CD14-positive monocyte (primary cell): ENCODE measurements around the gene LRTM2. TPM values are rescaled to one million over a fixed set of nuclear protein-coding genes. Genes with fewer than 3 reads are reported as not detected.

Source experiments
- DNase-seq, 3 donors: peaks; one replicate each; pipeline ENCODE4 v3.0.0-alpha.2; 2011 to 2022
- H2AFZ ChIP-seq: 2 replicates; pipeline ENCODE4 v1.6.0; 2012; ENCODE audit warnings: mild to moderate bottlenecking, low read depth, low read length, inconsistent platforms; ENCODE audit not compliant: insufficient read depth, poor library complexity, severe bottlenecking
- H3K27ac ChIP-seq, 2 donors: 1 replicate in 1 of 2; 2 replicates in 1 of 2; pipeline ENCODE4 v1.5.1; 2012 to 2013; ENCODE audit warnings: low read length in 2 of 2, control low read depth in 1 of 2, inconsistent platforms in 1 of 2, low read depth in 1 of 2, mild to moderate bottlenecking in 1 of 2
- H3K27me3 ChIP-seq, 2 donors: one replicate each; pipeline versions ENCODE4 v1.6.0 to v1.6.1; 2011 to 2013; ENCODE audit warnings: low read length in 2 of 2; ENCODE audit not compliant: control insufficient read depth in 2 of 2, insufficient read depth in 2 of 2
- H3K36me3 ChIP-seq, 2 donors: replicated peaks in 1 of 2; 1 replicate in 1 of 2; 2 replicates in 1 of 2; pipeline versions ENCODE4 v1.5.1 to v1.6.1; 2012 to 2013; ENCODE audit warnings: low read length in 2 of 2, control low read depth in 1 of 2, inconsistent platforms in 1 of 2, mild to moderate bottlenecking in 1 of 2; ENCODE audit not compliant: insufficient read depth in 2 of 2, control insufficient read depth in 1 of 2
- H3K4me1 ChIP-seq, 2 donors: 1 replicate in 1 of 2; 2 replicates in 1 of 2; pipeline versions ENCODE4 v1.5.1 to v1.6.1; 2012 to 2013; ENCODE audit warnings: low read length in 2 of 2, control low read depth in 1 of 2, inconsistent platforms in 1 of 2, mild to moderate bottlenecking in 1 of 2, moderate library complexity in 1 of 2; ENCODE audit not compliant: insufficient read depth in 2 of 2, control insufficient read depth in 1 of 2
- H3K4me2 ChIP-seq: replicated peaks from 2 replicates; pipeline ENCODE3; 2012; ENCODE audit warnings: low read length, moderate library complexity, mild to moderate bottlenecking; ENCODE audit not compliant: poor library complexity, severe bottlenecking; ENCODE audit errors: extremely low read depth
- H3K4me3 ChIP-seq, 3 experiments: fragments of 200-600 bp in 1 of 3; sonication (generic) in 1 of 3; replicated peaks in 1 of 3; 1 replicate in 2 of 3; 2 replicates in 1 of 3; pipeline ENCODE4 v1.5.1; 2011 to 2013; ENCODE audit warnings: low read length in 3 of 3, mild to moderate bottlenecking in 3 of 3, control low read depth in 2 of 3, low read depth in 2 of 3, inconsistent platforms in 1 of 3, moderate library complexity in 1 of 3
- H3K79me2 ChIP-seq: 2 replicates; pipeline ENCODE4 v1.6.0; 2012; ENCODE audit warnings: mild to moderate bottlenecking, control low read depth, inconsistent platforms, low read length, moderate library complexity; ENCODE audit not compliant: insufficient read depth
- H3K9ac ChIP-seq: 2 replicates; pipeline ENCODE4 v1.6.0; 2017; ENCODE audit warnings: low read length, mild to moderate bottlenecking; ENCODE audit not compliant: insufficient read depth, poor library complexity, severe bottlenecking
- H3K9me3 ChIP-seq, 2 donors: replicated peaks in 1 of 2; 1 replicate in 1 of 2; 2 replicates in 1 of 2; pipeline versions ENCODE4 v1.5.1 to v1.6.1; 2012 to 2013; ENCODE audit warnings: low read length in 2 of 2, control low read depth in 1 of 2; ENCODE audit not compliant: control insufficient read depth in 1 of 2, insufficient read depth in 1 of 2
- H4K20me1 ChIP-seq: 2 replicates; pipeline ENCODE4 v1.6.0; 2012; ENCODE audit warnings: mild to moderate bottlenecking, low read length, control low read depth, moderate library complexity; ENCODE audit not compliant: insufficient read depth
- H3K27ac Mint-ChIP-seq, 7 donors: one replicate each; pipeline ENCODE4 v1.8.0; 2020; ENCODE audit warnings: mild to moderate bottlenecking in 7 of 7, mixed read lengths in 7 of 7, moderate library complexity in 6 of 7, inconsistent platforms in 2 of 7
- H3K27me3 Mint-ChIP-seq, 3 donors: one replicate each; pipeline ENCODE4 v1.8.0; 2021 to 2022; ENCODE audit warnings: low read depth in 3 of 3, mild to moderate bottlenecking in 3 of 3, mixed read lengths in 3 of 3, moderate library complexity in 3 of 3, inconsistent platforms in 1 of 3
- H3K36me3 Mint-ChIP-seq, 2 donors: one replicate each; pipeline ENCODE4 v1.8.0; 2020; ENCODE audit warnings: mixed read lengths in 2 of 2, inconsistent platforms in 1 of 2, mild to moderate bottlenecking in 1 of 2
- H3K4me1 Mint-ChIP-seq: one replicate; pipeline ENCODE4 v1.8.0; 2020; ENCODE audit warnings: mild to moderate bottlenecking, mixed read lengths
- H3K4me3 Mint-ChIP-seq, 2 donors: one replicate each; pipeline ENCODE4 v1.8.0; 2020; ENCODE audit warnings: mild to moderate bottlenecking in 2 of 2, mixed read lengths in 2 of 2, moderate library complexity in 1 of 2
- H3K9me3 Mint-ChIP-seq, 7 donors: one replicate each; pipeline ENCODE4 v1.8.0; 2020 to 2022; ENCODE audit warnings: mixed read lengths in 7 of 7, mild to moderate bottlenecking in 6 of 7, moderate library complexity in 6 of 7, inconsistent platforms in 2 of 7
- CTCF ChIP-seq: fragments of 200-600 bp; IDR thresholded peaks from one replicate; pipeline ENCODE4 v1.8.0; 2022; ENCODE audit warnings: antibody characterized with exemption, mild to moderate bottlenecking
- WGBS: methylation state at CpG from one replicate; pipeline ENCODE4 v1.1.5; 2013; ENCODE audit warnings: missing lambda C conversion rate; ENCODE audit not compliant: insufficient coverage; 5-methylcytosine and 5-hydroxymethylcytosine counted together
- intact Hi-C, 2 donors: fragments of 100-400 bp; cut with micrococcal nuclease; formaldehyde crosslinking; loops; one replicate each; pipeline versions ENCODE4 v1.15.0 to v1.15.1; 2023
- polyA plus RNA-seq, 3 donors: library from polyadenylated mRNA; depleted of rRNA in 1 of 3; unstranded in 2 of 3; stranded (reverse) in 1 of 3; fragments of 300-500 nt in 2 of 3; fragments of >200 nt in 1 of 3; fragmentation: Illumina TruSeq in 2 of 3; gene quantifications; 1 replicate in 2 of 3; 2 replicates in 1 of 3; pipeline ENCODE4 v1.2.3, GENCODE V29; 2012 to 2021

Gene LRTM2
- polyA plus RNA-seq, 3 donors, result not detected

GRCh38 chr12:1800401-1801302 lies 19.7 kb upstream of the LRTM2 start:
- Histone ChIP-seq H3K9me3 (no peaks in the 10 kb centered on the region), H3K4me1 (peaks cover 24 to 40% of the 10 kb centered on the region in 2 donors), H3K27ac (no peak overlapping the region), H3K4me2 (no peak overlapping the region), H3K9ac (no peak overlapping the region), H4K20me1 (no peaks in the 10 kb centered on the region), H3K79me2 (peaks cover 9% of the 10 kb centered on the region), H2AFZ (no peak overlapping the region), H3K4me3 (no peak overlapping the region), H3K27me3 (no peaks in the 10 kb centered on the region), H3K36me3 (no peaks in the 10 kb centered on the region)
- peak in 2 of 3 donors; percentile 41 to 47 for DNase-seq
- Mint-ChIP-seq H3K27me3 (peaks cover 0 to 3% (median 0%) of the 10 kb centered on the region in 3 donors), H3K4me3 (peak overlapping the region in 1 of 2 donors; percentile 9), H3K36me3 (peaks cover 12% of the 10 kb centered on the region in 2 donors), H3K9me3 (no peaks in the 10 kb centered on the region), H3K27ac (peak overlapping the region in 1 of 7 donors; percentile 30), H3K4me1 (peaks cover 19% of the 10 kb centered on the region)
- intact Hi-C loops, result no loop called here
- TF ChIP-seq CTCF, result no peak
- 76% methylated on average over 8 of the region's 14 CpGs for WGBS

GRCh38 chr12:1801303-1801975 lies 18.9 kb upstream of the LRTM2 start:
- Mint-ChIP-seq H3K36me3 (peaks cover 12 to 15% of the 10 kb centered on the region in 2 donors), H3K4me1 (peaks cover 21% of the 10 kb centered on the region), H3K27me3 (peaks cover 0 to 3% (median 0%) of the 10 kb centered on the region in 3 donors), H3K4me3 (no peak overlapping the region), H3K27ac (peak overlapping the region in 1 of 7 donors; percentile 58), H3K9me3 (no peaks in the 10 kb centered on the region)
- H3K36me3 ChIP-seq, result no peaks in the 10 kb centered on the region
- DNase-seq, result no peak
- H3K4me2 ChIP-seq, result no peak overlapping the region
- H3K79me2 ChIP-seq, result peaks cover 5% of the 10 kb centered on the region
- no peaks in the 10 kb centered on the region for H4K20me1 ChIP-seq
- 88% methylated on average over 9 of the region's 16 CpGs for WGBS
- H3K4me3 ChIP-seq, result no peak overlapping the region
- no peaks in the 10 kb centered on the region for H3K27me3 ChIP-seq
- no peaks in the 10 kb centered on the region for H3K9me3 ChIP-seq
- TF ChIP-seq CTCF, result no peak
- H3K9ac ChIP-seq, result no peak overlapping the region
- H3K4me1 ChIP-seq, result peaks cover 23 to 39% of the 10 kb centered on the region in 2 donors
- no peak overlapping the region for H3K27ac ChIP-seq
- no peak overlapping the region for H2AFZ ChIP-seq
- intact Hi-C loops, result no loop called here
